IPS-20b (cell line): ENCODE results near the gene ARFGAP2.
"Not testable (repeated sequence)": the region's sequence is repeated elsewhere in the genome, so short reads cannot be mapped to it uniquely, and the experiment has no call there.

Source experiments
- H3K27ac ChIP-seq: one replicate; pipeline ENCODE4 v1.5.1; 2013; ENCODE audit warnings: low read length
- H3K27me3 ChIP-seq: 2 replicates; pipeline ENCODE4 v1.6.1; 2013; ENCODE audit warnings: mild to moderate bottlenecking, low read length, inconsistent platforms; ENCODE audit not compliant: insufficient read depth
- H3K36me3 ChIP-seq: 2 replicates; pipeline ENCODE4 v1.6.1; 2013; ENCODE audit warnings: low read depth, mild to moderate bottlenecking, inconsistent platforms, low read length, moderate library complexity; ENCODE audit not compliant: insufficient read depth
- H3K4me1 ChIP-seq: 2 replicates; pipeline ENCODE4 v1.6.1; 2013; ENCODE audit warnings: mild to moderate bottlenecking, control low read depth, inconsistent platforms, low read length, moderate library complexity; ENCODE audit not compliant: insufficient read depth
- H3K4me3 ChIP-seq: 2 replicates; pipeline ENCODE4 v1.5.1; 2013; ENCODE audit warnings: mild to moderate bottlenecking, low read length, inconsistent platforms
- H3K9ac ChIP-seq: 2 replicates; pipeline ENCODE4 v1.6.1; 2013; ENCODE audit warnings: low read depth, mild to moderate bottlenecking, inconsistent platforms, low read length, moderate library complexity
- H3K9me3 ChIP-seq: 2 replicates; pipeline ENCODE4 v1.6.1; 2013; ENCODE audit warnings: mild to moderate bottlenecking, low read depth, low read length, inconsistent platforms; ENCODE audit not compliant: insufficient read depth

The ARFGAP2 gene

GRCh38 chr11:47207459-47207858 is 30.8 kb upstream of the ARFGAP2 start:
- no peak overlapping the region for H3K27ac ChIP-seq
- H3K9ac ChIP-seq, result no peak overlapping the region
- no peaks in the 10 kb centered on the region for H3K9me3 ChIP-seq
- H3K4me3 ChIP-seq, result no peak overlapping the region
- H3K36me3 ChIP-seq, result no peaks in the 10 kb centered on the region
- no peaks in the 10 kb centered on the region for H3K27me3 ChIP-seq
- H3K4me1 ChIP-seq, result peaks cover 9% of the 10 kb centered on the region

- not testable (repeated sequence) for H3K36me3 ChIP-seq, H3K9ac ChIP-seq, H3K4me1 ChIP-seq, H3K27me3 ChIP-seq, H3K4me3 ChIP-seq, H3K9me3 ChIP-seq, H3K27ac ChIP-seq
These were observed 29.9 kb upstream of the ARFGAP2 start for GRCh38 chr11:47206577-47206976.

GRCh38 chr11:47204637-47204989 is 27.9 kb upstream of the ARFGAP2 start:
- no peak overlapping the region for H3K4me3 ChIP-seq
- peaks cover 9% of the 10 kb centered on the region for H3K4me1 ChIP-seq
- H3K9me3 ChIP-seq, result no peaks in the 10 kb centered on the region
- no peak overlapping the region for H3K27ac ChIP-seq
- H3K36me3 ChIP-seq, result no peaks in the 10 kb centered on the region
- no peaks in the 10 kb centered on the region for H3K27me3 ChIP-seq
- 0 out of 2 replicates have a peak overlapping the region, but pooled peaks have one; percentile 23 for H3K9ac ChIP-seq

GRCh38 chr11:47202576-47202975 is 25.9 kb upstream of the ARFGAP2 start:
- no peaks in the 10 kb centered on the region for H3K36me3 ChIP-seq
- no peak overlapping the region for H3K9ac ChIP-seq
- no peaks in the 10 kb centered on the region for H3K27me3 ChIP-seq
- H3K4me1 ChIP-seq, result peaks cover 9% of the 10 kb centered on the region
- no peak overlapping the region for H3K27ac ChIP-seq
- no peaks in the 10 kb centered on the region for H3K9me3 ChIP-seq
- no peak overlapping the region for H3K4me3 ChIP-seq

GRCh38 chr11:47201015-47201414 is 24.3 kb upstream of the ARFGAP2 start:
- Histone ChIP-seq H3K4me3 (no peak overlapping the region), H3K27ac (no peak overlapping the region), H3K9me3 (no peaks in the 10 kb centered on the region), H3K36me3 (no peaks in the 10 kb centered on the region), H3K4me1 (peaks cover 9% of the 10 kb centered on the region), H3K27me3 (no peaks in the 10 kb centered on the region), H3K9ac (no peak overlapping the region)

GRCh38 chr11:47198161-47198560 is 21.5 kb upstream of the ARFGAP2 start:
- H3K9ac ChIP-seq, H3K27me3 ChIP-seq, H3K4me3 ChIP-seq, H3K27ac ChIP-seq, H3K9me3 ChIP-seq, H3K36me3 ChIP-seq, H3K4me1 ChIP-seq: not testable (repeated sequence)

GRCh38 chr11:47192111-47192510 is 15.4 kb upstream of the ARFGAP2 start:
- Histone ChIP-seq H3K9ac (no peak overlapping the region), H3K27me3 (peaks cover 24% of the 10 kb centered on the region), H3K4me3 (no peak overlapping the region), H3K9me3 (no peaks in the 10 kb centered on the region), H3K27ac (no peak overlapping the region), H3K4me1 (peaks cover 5% of the 10 kb centered on the region), H3K36me3 (no peaks in the 10 kb centered on the region)

- peaks cover 32% of the 10 kb centered on the region for H3K27me3 ChIP-seq
- not testable (repeated sequence) for H3K4me3 ChIP-seq, H3K36me3 ChIP-seq, H3K9ac ChIP-seq, H3K27ac ChIP-seq, H3K9me3 ChIP-seq, H3K4me1 ChIP-seq
These were observed 14.5 kb upstream of the ARFGAP2 start for GRCh38 chr11:47191137-47191536.

- no peak overlapping the region for H3K4me3 ChIP-seq
- no peaks in the 10 kb centered on the region for H3K9me3 ChIP-seq
- peaks cover 11% of the 10 kb centered on the region for H3K4me1 ChIP-seq
- no peak overlapping the region for H3K9ac ChIP-seq
- H3K27ac ChIP-seq, result no peak overlapping the region
- peaks cover 32% of the 10 kb centered on the region for H3K27me3 ChIP-seq
- no peaks in the 10 kb centered on the region for H3K36me3 ChIP-seq
These were observed 12.6 kb upstream of the ARFGAP2 start for GRCh38 chr11:47189100-47189834.

- no peak overlapping the region for H3K27ac ChIP-seq
- no peak overlapping the region for H3K4me3 ChIP-seq
- H3K27me3 ChIP-seq, result peaks cover 32% of the 10 kb centered on the region
- no peaks in the 10 kb centered on the region for H3K9me3 ChIP-seq
- peaks cover 15% of the 10 kb centered on the region for H3K4me1 ChIP-seq
- no peaks in the 10 kb centered on the region for H3K36me3 ChIP-seq
- H3K9ac ChIP-seq, result 0 out of 2 replicates have a peak overlapping the region, but pooled peaks have one; percentile 64
These were observed 11.6 kb upstream of the ARFGAP2 start for GRCh38 chr11:47188259-47188658.

- Histone ChIP-seq H3K4me1 (peaks cover 15% of the 10 kb centered on the region), H3K9ac (peak overlapping the region; percentile 64; the same call in 1 of the 2 replicates), H3K27ac (no peak overlapping the region)
These were observed 11.0 kb upstream of the ARFGAP2 start for GRCh38 chr11:47187723-47188122.

More at GRCh38 chr11:47187723-47188122, 11.0 kb upstream of the ARFGAP2 start:
- peaks cover 32% of the 10 kb centered on the region for H3K27me3 ChIP-seq
- H3K4me3 ChIP-seq, result peak overlapping the region; percentile 79
- no peaks in the 10 kb centered on the region for H3K9me3 ChIP-seq
- no peaks in the 10 kb centered on the region for H3K36me3 ChIP-seq
